SK-N-MC (cell line): ENCODE data around the gene LHX3.

Source experiments
- EZH2 ChIP-seq: fragments of 200-600 bp; sonication (generic); IDR thresholded peaks from one replicate; pipeline ENCODE4 v1.6.1; 2017; ENCODE audit warnings: antibody characterized with exemption
- FOXP2 ChIP-seq: optimal IDR thresholded peaks from 2 replicates; pipeline ENCODE3; 2011; ENCODE audit warnings: mild to moderate bottlenecking, moderate library complexity; ENCODE audit not compliant: insufficient read depth; ENCODE audit errors: extremely low read length, control extremely low read depth
- POLR2AphosphoS5 ChIP-seq: IDR thresholded peaks from 2 replicates; pipeline ENCODE4 v1.6.1; 2012; ENCODE audit warnings: mild to moderate bottlenecking, low read depth, low read length, borderline replicate concordance

- TF ChIP-seq EZH2 (no peak), POLR2AphosphoS5 (no peak), FOXP2 (no peak)
Observed at GRCh38 chr9:136160995-136161610, 43.8 kb downstream of the LHX3 start.
